Natural killer cell (primary cell): ENCODE results near the gene TECTA. TPM values are rescaled to one million over a fixed set of nuclear protein-coding genes. Genes with fewer than 3 reads are reported as not detected.

ENCODE experiments used
- ATAC-seq, 3 donors: fragments of 150-1000 bp in 2 of 3; fragments of 200-7000 bp in 1 of 3; cut with Tn5 transposase; 1 replicate in 1 of 3; 2 replicates in 2 of 3; pipeline ENCODE4 v1.10.0; 2021; ENCODE audit warnings: mild to moderate bottlenecking in 2 of 3, moderate library complexity in 2 of 3
- DNase-seq, 2 donors: peaks; one replicate each; pipeline versions ENCODE4 v3.0.0 to v3.0.0-alpha.2; 2013 to 2021; ENCODE audit warnings: mixed read lengths in 1 of 2
- H3K27ac ChIP-seq: one replicate; pipeline ENCODE4 v1.5.1; 2013; ENCODE audit warnings: mild to moderate bottlenecking, low read length
- H3K27me3 ChIP-seq: one replicate; pipeline ENCODE4 v1.6.1; 2013; ENCODE audit warnings: low read length; ENCODE audit not compliant: control insufficient read depth, insufficient read depth
- H3K36me3 ChIP-seq: one replicate; pipeline ENCODE4 v1.6.1; 2013; ENCODE audit warnings: low read length; ENCODE audit not compliant: control insufficient read depth, insufficient read depth
- H3K4me1 ChIP-seq: one replicate; pipeline ENCODE4 v1.6.1; 2013; ENCODE audit warnings: low read length; ENCODE audit not compliant: control insufficient read depth, insufficient read depth
- H3K4me3 ChIP-seq: one replicate; pipeline ENCODE4 v1.5.1; 2013; ENCODE audit warnings: low read length
- H3K9me3 ChIP-seq: one replicate; pipeline ENCODE4 v1.6.1; 2013; ENCODE audit warnings: low read length; ENCODE audit not compliant: control insufficient read depth, insufficient read depth
- H3K27ac Mint-ChIP-seq, 2 donors: one replicate each; pipeline ENCODE4 v1.8.0; 2022; ENCODE audit warnings: mild to moderate bottlenecking in 2 of 2, mixed read lengths in 2 of 2, moderate library complexity in 1 of 2
- H3K27me3 Mint-ChIP-seq, 2 donors: one replicate each; pipeline ENCODE4 v1.8.0; 2022; ENCODE audit warnings: low read depth in 2 of 2, mixed read lengths in 2 of 2
- H3K36me3 Mint-ChIP-seq: one replicate; pipeline ENCODE4 v1.8.0; 2022; ENCODE audit warnings: mixed read lengths
- H3K4me1 Mint-ChIP-seq, 2 donors: one replicate each; pipeline ENCODE4 v1.8.0; 2022; ENCODE audit warnings: mixed read lengths in 2 of 2
- H3K4me3 Mint-ChIP-seq: one replicate; pipeline ENCODE4 v1.8.0; 2022; ENCODE audit warnings: mild to moderate bottlenecking, moderate library complexity, mixed read lengths
- H3K9me3 Mint-ChIP-seq, 2 donors: one replicate each; pipeline ENCODE4 v1.8.0; 2022; ENCODE audit warnings: mixed read lengths in 2 of 2
- WGBS: methylation state at CpG from one replicate; pipeline ENCODE4 v1.1.7; 2013; ENCODE audit warnings: missing lambda C conversion rate; ENCODE audit not compliant: insufficient coverage; 5-methylcytosine and 5-hydroxymethylcytosine counted together
- intact Hi-C: fragments of 100-400 bp; cut with micrococcal nuclease; formaldehyde crosslinking; loops from one replicate; pipeline ENCODE4 v1.14.2; 2022
- total RNA-seq, 4 donors: library from RNA; stranded (reverse); fragments of 120-200 nt in 1 of 4; gene quantifications; one replicate each; pipeline versions ENCODE4 v1.2.3 to v1.2.4, GENCODE V29; 2013 to 2022
- TF ChIP-seq, protein P1 (sequence below): fragments of 200-600 bp; IDR thresholded peaks from one replicate; pipeline ENCODE4 v1.8.0; 2022; ENCODE audit warnings: antibody characterized with exemption

TECTA gene
- total RNA-seq, 3 donors from 2014 or later (not counting 1 experiment from before 2014, with no cell fraction given): 0.50 to 0.57 (median 0.56) TPM

DNA sequence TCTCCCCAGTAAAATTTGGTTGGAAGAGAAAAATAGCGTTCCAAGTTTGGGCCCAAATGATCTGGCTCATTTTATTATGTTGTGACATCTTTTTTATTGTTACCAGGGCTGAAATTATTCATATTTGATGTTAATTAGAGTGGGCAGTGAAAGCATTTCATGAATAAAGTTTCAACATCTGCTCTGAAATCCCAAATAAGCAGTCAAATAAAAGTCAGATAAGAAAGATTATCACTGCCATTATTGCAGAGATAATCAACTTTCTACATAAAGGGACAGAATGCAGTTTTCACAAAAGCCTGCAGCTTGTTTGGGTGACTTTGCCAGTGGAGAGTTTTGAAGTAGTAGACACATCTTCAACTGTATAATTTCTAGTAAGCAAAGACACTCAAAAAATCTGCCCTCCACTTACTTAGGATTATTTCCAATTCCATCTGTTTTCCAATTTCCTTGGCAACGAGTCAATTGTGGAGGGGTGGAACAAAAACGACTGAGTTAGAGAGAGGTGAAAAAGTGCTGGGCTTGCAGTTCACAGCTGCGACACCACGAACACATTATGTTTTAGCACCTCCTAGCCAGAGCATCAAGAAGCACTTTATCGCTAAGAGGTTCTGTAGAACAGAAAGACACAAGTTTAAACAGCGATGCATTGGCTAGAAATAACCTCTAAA, 9.0 kb downstream of the TECTA start:
- TF ChIP-seq, protein P1, sequence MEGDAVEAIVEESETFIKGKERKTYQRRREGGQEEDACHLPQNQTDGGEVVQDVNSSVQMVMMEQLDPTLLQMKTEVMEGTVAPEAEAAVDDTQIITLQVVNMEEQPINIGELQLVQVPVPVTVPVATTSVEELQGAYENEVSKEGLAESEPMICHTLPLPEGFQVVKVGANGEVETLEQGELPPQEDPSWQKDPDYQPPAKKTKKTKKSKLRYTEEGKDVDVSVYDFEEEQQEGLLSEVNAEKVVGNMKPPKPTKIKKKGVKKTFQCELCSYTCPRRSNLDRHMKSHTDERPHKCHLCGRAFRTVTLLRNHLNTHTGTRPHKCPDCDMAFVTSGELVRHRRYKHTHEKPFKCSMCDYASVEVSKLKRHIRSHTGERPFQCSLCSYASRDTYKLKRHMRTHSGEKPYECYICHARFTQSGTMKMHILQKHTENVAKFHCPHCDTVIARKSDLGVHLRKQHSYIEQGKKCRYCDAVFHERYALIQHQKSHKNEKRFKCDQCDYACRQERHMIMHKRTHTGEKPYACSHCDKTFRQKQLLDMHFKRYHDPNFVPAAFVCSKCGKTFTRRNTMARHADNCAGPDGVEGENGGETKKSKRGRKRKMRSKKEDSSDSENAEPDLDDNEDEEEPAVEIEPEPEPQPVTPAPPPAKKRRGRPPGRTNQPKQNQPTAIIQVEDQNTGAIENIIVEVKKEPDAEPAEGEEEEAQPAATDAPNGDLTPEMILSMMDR: no peak
- 59% methylated on average over 7 of the region's 7 CpGs for WGBS
- H3K27ac Mint-ChIP-seq: no peak overlapping the region
- no peaks in the 10 kb centered on the region for H3K27me3 ChIP-seq
- no peaks in the 10 kb centered on the region for H3K36me3 ChIP-seq
- ATAC-seq (peak; percentile 46 to 67 (median 46)), DNase-seq (no peak)
- no peaks in the 10 kb centered on the region for H3K4me1 ChIP-seq
- peaks cover 13 to 36% of the 10 kb centered on the region in 2 donors for H3K27me3 Mint-ChIP-seq
- H3K4me3 ChIP-seq: no peak overlapping the region
- no peak overlapping the region for H3K27ac ChIP-seq
- intact Hi-C loops: loop anchor here (5.0 kb wide), 1 partner anchor 773 kb away; the partner anchor contains the start of gene ARHGEF12
- H3K36me3 Mint-ChIP-seq: no peaks in the 10 kb centered on the region
- peaks cover 0 to 14% of the 10 kb centered on the region in 2 donors for H3K4me1 Mint-ChIP-seq
- no peaks in the 10 kb centered on the region for H3K9me3 ChIP-seq
- H3K9me3 Mint-ChIP-seq: no peaks in the 10 kb centered on the region
- H3K4me3 Mint-ChIP-seq: no peak overlapping the region

GRCh38 chr11:121110871-121111724, 10.1 kb downstream of the TECTA start:
- Mint-ChIP-seq H3K36me3 (no peaks in the 10 kb centered on the region), H3K4me3 (no peak overlapping the region), H3K27ac (no peak overlapping the region), H3K9me3 (no peaks in the 10 kb centered on the region), H3K4me1 (peaks cover 0 to 14% of the 10 kb centered on the region in 2 donors), H3K27me3 (peaks cover 16 to 36% of the 10 kb centered on the region in 2 donors)
- 89% methylated on average over 10 of the region's 10 CpGs for WGBS
- H3K36me3 ChIP-seq: no peaks in the 10 kb centered on the region
- H3K4me3 ChIP-seq: no peak overlapping the region
- H3K4me1 ChIP-seq: no peaks in the 10 kb centered on the region
- intact Hi-C loops: loop anchor here (5.0 kb wide), 1 partner anchor 774 kb away; the partner anchor contains the start of gene ARHGEF12
- no peaks in the 10 kb centered on the region for H3K27me3 ChIP-seq
- H3K9me3 ChIP-seq: no peaks in the 10 kb centered on the region
- TF ChIP-seq, protein P1: no peak
- DNase-seq: no peak
- no peak for ATAC-seq
- H3K27ac ChIP-seq: no peak overlapping the region

DNA sequence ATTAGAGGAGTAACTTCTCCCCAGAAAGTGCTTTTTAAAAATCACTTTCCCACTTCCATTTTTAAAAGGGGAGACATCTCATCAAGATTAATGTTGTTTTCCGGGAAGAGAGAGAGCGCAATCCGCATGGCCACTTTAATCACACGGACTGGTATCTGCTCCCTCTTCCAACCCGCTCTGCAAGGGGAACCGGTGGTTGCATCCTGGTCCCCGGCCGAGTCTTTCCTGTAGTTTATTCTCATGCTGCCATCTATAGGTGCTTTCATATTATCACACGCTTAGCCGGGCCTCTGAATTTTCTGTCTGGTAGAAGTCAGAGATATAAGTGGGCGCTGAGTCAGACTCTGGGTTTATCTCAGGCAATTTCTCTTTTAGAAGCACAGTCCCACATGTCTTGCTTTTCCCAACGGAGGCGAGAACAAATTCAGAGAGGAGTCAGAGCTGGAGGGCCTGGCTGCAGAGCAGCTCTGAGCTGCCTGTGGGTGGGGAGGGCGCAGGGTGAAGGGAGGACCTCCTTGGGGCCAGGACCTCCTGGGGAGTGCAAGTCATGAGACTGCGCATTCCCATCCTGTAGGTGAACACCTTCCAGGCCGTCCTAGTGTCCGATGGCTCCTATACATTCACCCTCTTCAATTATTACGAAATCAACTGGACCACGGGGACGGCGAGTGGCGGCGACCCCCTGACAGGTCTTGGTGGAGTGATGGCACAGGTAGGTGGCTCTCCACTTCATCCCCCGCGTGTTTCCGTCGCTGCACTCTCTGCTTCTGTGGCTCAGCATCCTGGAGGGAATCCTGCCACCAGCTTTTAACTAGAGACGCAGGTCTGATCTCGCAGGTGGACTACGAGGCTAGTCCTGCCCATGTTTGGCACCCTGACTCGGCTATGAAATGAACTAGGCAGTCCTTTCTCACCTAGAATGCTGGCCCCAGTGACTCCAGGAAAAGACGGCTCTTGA, 11.7 kb downstream of the TECTA start:
- no peaks in the 10 kb centered on the region for H3K36me3 ChIP-seq
- ATAC-seq (peak; percentile 60 to 75 (median 73)), DNase-seq (peak; percentile 21 to 48)
- H3K27ac ChIP-seq: no peak overlapping the region
- H3K4me1 Mint-ChIP-seq: peaks cover 0 to 14% of the 10 kb centered on the region in 2 donors
- no peaks in the 10 kb centered on the region for H3K4me1 ChIP-seq
- no peaks in the 10 kb centered on the region for H3K9me3 ChIP-seq
- H3K36me3 Mint-ChIP-seq: no peaks in the 10 kb centered on the region
- intact Hi-C loops: loop anchor here (1.0 to 5.0 kb wide), 2 partner anchors 601 to 775 kb away; partner anchors contain the start of genes ARHGEF12 and GRIK4
- peaks cover 16 to 36% of the 10 kb centered on the region in 2 donors for H3K27me3 Mint-ChIP-seq
- H3K4me3 ChIP-seq: no peak overlapping the region
- no peak overlapping the region for H3K27ac Mint-ChIP-seq
- no peaks in the 10 kb centered on the region for H3K9me3 Mint-ChIP-seq
- H3K4me3 Mint-ChIP-seq: no peak overlapping the region
- TF ChIP-seq, protein P1: peak; percentile 59
- H3K27me3 ChIP-seq: no peaks in the 10 kb centered on the region
- 49% methylated on average over 31 of the region's 32 CpGs for WGBS
